SK-N-SH (cell line): ENCODE data around the gene CDC42EP4. TPM values are rescaled to one million over a fixed set of nuclear protein-coding genes. Genes with fewer than 3 reads are reported as not detected.
A peak's percentile ranks its signal among the peaks of the same experiment; 100 is the strongest.

Experiments
- CTCF ChIA-PET: fragments of 300-600, 350-600 bp; formaldehyde crosslinking; extraction: SDS; loops from one replicate; lab custom pipeline; 2021; lab: Yijun Ruan, JAX
- POLR2A ChIA-PET: fragments of 350-600 bp; sonication (Branson Sonifier 250); formaldehyde crosslinking; extraction: SDS; loops from one replicate; lab custom pipeline; 2020; ENCODE audit warnings: antibody characterized with exemption, inconsistent platforms; lab: Yijun Ruan, JAX
- DNase-seq: peaks from one replicate; pipeline ENCODE4 v3.0.0; 2012
- H2AFZ ChIP-seq: fragments of 200-600 bp; sonication (generic); 2 replicates; pipeline ENCODE4 v1.8.1; 2016; ENCODE audit warnings: antibody characterized with exemption, mild to moderate bottlenecking, low read depth
- H3F3A ChIP-seq: fragments of 200-600 bp; sonication (generic); replicated peaks from 2 replicates; pipeline ENCODE3; 2016; ENCODE audit warnings: antibody characterized with exemption, mild to moderate bottlenecking; ENCODE audit not compliant: insufficient read depth
- H3K27ac ChIP-seq, 2 experiments: fragments of 200-500 bp in 1 of 2; fragments of 200-600 bp in 1 of 2; sonication (Bioruptor generic) in 1 of 2; sonication (generic), shearing (Covaris generic) in 1 of 2; 2 replicates each; pipeline versions ENCODE4 v1.5.1 to v1.6.1; 2014 to 2016; ENCODE audit warnings: low read depth in 2 of 2, inconsistent platforms in 1 of 2, low read length in 1 of 2, mild to moderate bottlenecking in 1 of 2, mixed read lengths in 1 of 2
- H3K27me3 ChIP-seq: fragments of 200-600 bp; sonication (generic), shearing (Covaris generic); 2 replicates; pipeline ENCODE4 v1.6.1; 2016; ENCODE audit warnings: mixed run types; ENCODE audit not compliant: insufficient read depth
- H3K36me3 ChIP-seq, 2 experiments: fragments of 200-500 bp in 1 of 2; fragments of 200-600 bp in 1 of 2; sonication (Bioruptor generic) in 1 of 2; sonication (generic) in 1 of 2; replicated peaks in 1 of 2; 2 replicates each; pipeline versions ENCODE3 to v1.5.1; 2014 to 2016; ENCODE audit warnings: low read length in 1 of 2, mild to moderate bottlenecking in 1 of 2; ENCODE audit not compliant: insufficient read depth in 2 of 2, control insufficient read depth in 1 of 2
- H3K4me1 ChIP-seq, 2 experiments: fragments of 200-500 bp in 1 of 2; fragments of 200-600 bp in 1 of 2; sonication (Bioruptor generic) in 1 of 2; sonication (generic), shearing (Covaris generic) in 1 of 2; 2 replicates each; pipeline versions ENCODE4 v1.5.1 to v1.6.1; 2014 to 2016; ENCODE audit warnings: low read depth in 1 of 2, low read length in 1 of 2, mixed run types in 1 of 2; ENCODE audit not compliant: insufficient read depth in 2 of 2, control insufficient read depth in 1 of 2
- H3K4me2 ChIP-seq: fragments of 200-600 bp; sonication (generic), shearing (Covaris generic); 2 replicates; pipeline ENCODE4 v1.6.1; 2017; ENCODE audit warnings: mixed run types
- H3K4me3 ChIP-seq, 2 experiments: fragments of 200-500 bp in 1 of 2; fragments of 200-600 bp in 1 of 2; sonication (Bioruptor generic) in 1 of 2; sonication (generic), shearing (Covaris generic) in 1 of 2; 2 replicates each; pipeline versions ENCODE4 v1.5.1 to v1.8.1; 2014 to 2016; ENCODE audit warnings: low read depth in 2 of 2, inconsistent platforms in 1 of 2, low read length in 1 of 2, mild to moderate bottlenecking in 1 of 2, mixed read lengths in 1 of 2, moderate library complexity in 1 of 2
- H3K79me2 ChIP-seq: fragments of 200-600 bp; sonication (generic); 2 replicates; pipeline ENCODE4 v1.8.1; 2017; ENCODE audit warnings: mild to moderate bottlenecking; ENCODE audit not compliant: insufficient read depth
- H3K9ac ChIP-seq: fragments of 200-600 bp; sonication (generic); 2 replicates; pipeline ENCODE4 v1.6.1; 2017; ENCODE audit warnings: mixed run types
- H3K9me2 ChIP-seq: fragments of 200-600 bp; sonication (generic); 2 replicates; pipeline ENCODE4 v1.6.1; 2017; ENCODE audit warnings: mixed run types
- H3K9me3 ChIP-seq: fragments of 200-600 bp; sonication (generic); 2 replicates; pipeline ENCODE4 v1.6.1; 2017; ENCODE audit warnings: mixed run types, mild to moderate bottlenecking, moderate library complexity
- H4K20me1 ChIP-seq: fragments of 200-600 bp; sonication (generic); 2 replicates; pipeline ENCODE4 v1.6.1; 2017; ENCODE audit warnings: mild to moderate bottlenecking, mixed run types; ENCODE audit not compliant: insufficient read depth
- CHD2 ChIP-seq: fragments of 150-350 bp; IDR thresholded peaks from 2 replicates; pipeline ENCODE4 v1.6.1; 2018; ENCODE audit warnings: low read length; ENCODE audit not compliant: partially characterized antibody
- ELF1 ChIP-seq: IDR thresholded peaks from 2 replicates; pipeline ENCODE4 v1.4.0; 2012
- EP300 ChIP-seq, 2 experiments: IDR thresholded peaks; 2 replicates each; pipeline versions ENCODE4 v1.4.0 to v1.6.1; 2012; ENCODE audit warnings: borderline replicate concordance in 1 of 2, low read depth in 1 of 2, low read length in 1 of 2
- EZH2phosphoT487 ChIP-seq: fragments of 200-600 bp; sonication (generic); IDR thresholded peaks from 2 replicates; pipeline ENCODE4 v1.6.1; 2017; ENCODE audit warnings: low read depth, mixed run types, mild to moderate bottlenecking, antibody characterized with exemption, moderate library complexity, borderline replicate concordance
- FOSL2 ChIP-seq: IDR thresholded peaks from 2 replicates; pipeline ENCODE4 v1.4.0; 2012; ENCODE audit warnings: low read depth, mild to moderate bottlenecking, moderate library complexity, borderline replicate concordance
- FOXJ3 ChIP-seq: sonication (generic); formaldehyde crosslinking; IDR thresholded peaks from 2 replicates; pipeline ENCODE4 v1.5.1; 2020; ENCODE audit warnings: mild to moderate bottlenecking, missing genetic modification reagents
- JUND ChIP-seq: IDR thresholded peaks from 2 replicates; pipeline ENCODE4 v1.4.0; 2012
- MEF2A ChIP-seq: IDR thresholded peaks from 2 replicates; pipeline ENCODE4 v1.4.0; 2012; ENCODE audit warnings: low read depth, borderline replicate concordance
- MXI1 ChIP-seq: IDR thresholded peaks from 2 replicates; pipeline ENCODE4 v1.6.1; 2012; ENCODE audit warnings: mild to moderate bottlenecking, low read depth, low read length, improper control_type of control experiment
- NFIC ChIP-seq: IDR thresholded peaks from 2 replicates; pipeline ENCODE4 v1.4.0; 2012; ENCODE audit warnings: borderline replicate concordance
- NRF1 ChIP-seq: IDR thresholded peaks from 2 replicates; pipeline ENCODE4 v1.6.1; 2012; ENCODE audit warnings: low read depth, mild to moderate bottlenecking, low read length
- POLR2AphosphoS5 ChIP-seq: IDR thresholded peaks from 2 replicates; pipeline ENCODE4 v1.6.1; 2012; ENCODE audit warnings: low read depth, low read length
- RAD21 ChIP-seq: IDR thresholded peaks from 2 replicates; pipeline ENCODE4 v1.6.1; 2012; ENCODE audit warnings: mild to moderate bottlenecking, low read length
- RCOR1 ChIP-seq: fragments of 150-350 bp; IDR thresholded peaks from 2 replicates; pipeline ENCODE4 v1.6.1; 2017; ENCODE audit warnings: antibody characterized with exemption, low read length
- RFX5 ChIP-seq: IDR thresholded peaks from 2 replicates; pipeline ENCODE4 v1.6.1; 2012; ENCODE audit warnings: mild to moderate bottlenecking, improper control_type of control experiment, low read length
- RXRA ChIP-seq: IDR thresholded peaks from 2 replicates; pipeline ENCODE4 v1.4.0; 2012; ENCODE audit warnings: low read depth, mild to moderate bottlenecking, borderline replicate concordance
- SIN3A ChIP-seq: IDR thresholded peaks from 2 replicates; pipeline ENCODE4 v1.6.1; 2012; ENCODE audit warnings: low read depth, mild to moderate bottlenecking, low read length, moderate library complexity, borderline replicate concordance
- SMC3 ChIP-seq: IDR thresholded peaks from 2 replicates; pipeline ENCODE4 v1.6.1; 2012; ENCODE audit warnings: low read depth, low read length, improper control_type of control experiment
- TCF12 ChIP-seq: IDR thresholded peaks from 2 replicates; pipeline ENCODE4 v1.4.0; 2012
- YY1 ChIP-seq: IDR thresholded peaks from 2 replicates; pipeline ENCODE4 v1.4.0; 2012; ENCODE audit warnings: low read depth, mild to moderate bottlenecking
- WGBS: methylation state at CpG from one replicate; pipeline ENCODE4 v1.1.6; 2017; ENCODE audit warnings: low lambda C conversion rate; 5-methylcytosine and 5-hydroxymethylcytosine counted together
- polyA plus RNA-seq, 3 experiments: library from polyadenylated mRNA; depleted of rRNA; stranded (reverse); fragments of >200 nt; gene quantifications; 2 replicates each; pipeline ENCODE4 v1.2.3, GENCODE V29; 2012
- TF ChIP-seq, protein P1 (sequence below): IDR thresholded peaks from 2 replicates; pipeline ENCODE4 v1.6.1; 2012; ENCODE audit warnings: mild to moderate bottlenecking, low read depth, low read length, moderate library complexity
- TF ChIP-seq, protein P2 (sequence below): fragments of 150-350 bp; IDR thresholded peaks from 2 replicates; pipeline ENCODE4 v1.6.1; 2017; ENCODE audit warnings: antibody characterized with exemption, low read length, low read depth, borderline replicate concordance
- TF ChIP-seq, protein P3 (sequence below): IDR thresholded peaks from 2 replicates; pipeline ENCODE4 v1.4.0; 2012; ENCODE audit warnings: low read depth
- TF ChIP-seq, protein P4 (sequence below): IDR thresholded peaks from 2 replicates; pipeline ENCODE4; 2012
- TF ChIP-seq, protein P5 (sequence below): fragments of 200-600 bp; sonication (generic); IDR thresholded peaks from 2 replicates; pipeline ENCODE4 v1.6.1; 2017; ENCODE audit warnings: antibody characterized with exemption, mild to moderate bottlenecking, moderate library complexity

Gene CDC42EP4
- polyA plus RNA-seq, 1 of the 3 experiments (the other 2 are of a cell fraction): 28.3 TPM

DNA sequence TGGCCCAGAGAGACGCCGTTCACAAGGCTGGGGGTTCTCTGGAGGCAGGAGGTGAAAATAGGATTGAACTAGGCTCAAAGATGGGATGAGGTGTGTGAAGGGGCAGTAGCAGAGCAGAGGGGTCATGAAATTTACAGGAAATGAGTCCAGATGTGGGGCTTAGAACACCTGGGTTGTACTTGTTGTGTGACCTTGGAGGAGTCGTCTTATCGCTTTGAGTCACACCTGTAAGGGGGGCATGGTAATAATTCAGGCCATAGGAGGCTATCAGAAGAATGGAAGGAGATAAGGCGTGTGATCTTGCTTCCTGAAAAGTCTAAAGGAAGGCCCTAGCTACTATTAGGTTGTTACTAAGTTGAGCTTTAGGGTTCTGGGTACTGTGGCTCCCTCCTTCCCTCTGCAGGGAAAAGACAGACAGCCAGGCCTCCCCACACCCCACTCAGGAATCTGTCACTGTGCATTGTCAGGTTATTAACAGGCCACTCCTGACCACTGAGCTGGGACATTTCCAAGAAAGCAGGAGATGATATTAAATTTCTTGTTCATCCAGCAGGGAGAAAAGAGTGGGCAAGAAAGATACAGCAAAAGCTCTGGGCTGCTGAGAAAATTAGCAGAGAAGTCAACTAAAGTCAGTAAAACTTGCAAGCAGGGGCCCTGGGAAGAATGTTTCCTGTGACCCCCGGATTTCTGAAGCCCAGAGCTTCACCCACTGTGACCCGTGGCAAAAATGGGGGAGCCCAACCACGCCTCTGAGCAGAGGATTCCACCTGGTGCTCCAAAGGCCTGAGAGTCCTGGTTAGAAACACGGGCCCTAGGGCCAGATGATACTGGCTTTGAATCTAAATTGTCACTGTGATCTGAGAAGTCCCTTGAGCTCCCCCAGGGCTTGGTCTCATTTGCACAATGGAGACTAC, 6.0 kb upstream of the CDC42EP4 start:
- 78% methylated on average over 9 of the region's 9 CpGs for WGBS
- H3K27ac ChIP-seq: peak overlapping the region in 1 of 2 experiments; percentile 48; a peak in 2 of 4 replicates
- no peaks in the 10 kb centered on the region for H3K27me3 ChIP-seq
- H3K4me1 ChIP-seq: peaks cover 0 to 34% of the 10 kb centered on the region in 2 experiments; a peak in 1 of 4 replicates
- H3K79me2 ChIP-seq: no peaks in the 10 kb centered on the region
- ChIA-PET POLR2A (interaction anchor here (1.3 to 1.8 kb wide), 3 partner anchors 25 to 39 kb away, joined by 3 to 6 read pairs (median 4); no protein-coding TSS in a partner anchor), CTCF (interaction anchor here (0.8 to 3.6 kb wide), 9 partner anchors 7 to 592 kb away, joined by 3 to 29 read pairs (median 4); no protein-coding TSS in a partner anchor)
- no peak overlapping the region for H3K4me3 ChIP-seq
- DNase-seq: no peak
- H3K36me3 ChIP-seq: no peaks in the 10 kb centered on the region
- no peaks in the 10 kb centered on the region for H3K9me3 ChIP-seq
- peaks cover 5% of the 10 kb centered on the region for H3F3A ChIP-seq
- H3K4me2 ChIP-seq: no peak overlapping the region
- no peak overlapping the region for H2AFZ ChIP-seq
- H4K20me1 ChIP-seq: no peaks in the 10 kb centered on the region
- H3K9me2 ChIP-seq: no peaks in the 10 kb centered on the region
- no peak overlapping the region for H3K9ac ChIP-seq
- TF ChIP-seq EZH2phosphoT487 (no peak), SIN3A (no peak), MXI1 (no peak), CHD2 (no peak), FOSL2 (no peak), RAD21 (no peak), RCOR1 (no peak), RXRA (no peak), POLR2AphosphoS5 (peak; percentile 44; the same call in 1 of the 2 replicates), YY1 (no peak), MEF2A (no peak), EP300 (IDR thresholded peaks at IDR 0.05; ENCODE audit: borderline replicate concordance in 1 of 2, low read depth in 1 of 2, low read length in 1 of 2) (peak in 1 of 2 experiments; percentile 40; a peak in 1 of 4 replicates), NFIC (peak; percentile 35; the same call in 1 of the 2 replicates), SMC3 (no peak), FOXJ3 (CRISPR knock-in tag) (no peak), RFX5 (no peak), JUND (no peak), NRF1 (no peak), ELF1 (no peak), TCF12 (peak; percentile 82)
- TF ChIP-seq, protein P1, sequence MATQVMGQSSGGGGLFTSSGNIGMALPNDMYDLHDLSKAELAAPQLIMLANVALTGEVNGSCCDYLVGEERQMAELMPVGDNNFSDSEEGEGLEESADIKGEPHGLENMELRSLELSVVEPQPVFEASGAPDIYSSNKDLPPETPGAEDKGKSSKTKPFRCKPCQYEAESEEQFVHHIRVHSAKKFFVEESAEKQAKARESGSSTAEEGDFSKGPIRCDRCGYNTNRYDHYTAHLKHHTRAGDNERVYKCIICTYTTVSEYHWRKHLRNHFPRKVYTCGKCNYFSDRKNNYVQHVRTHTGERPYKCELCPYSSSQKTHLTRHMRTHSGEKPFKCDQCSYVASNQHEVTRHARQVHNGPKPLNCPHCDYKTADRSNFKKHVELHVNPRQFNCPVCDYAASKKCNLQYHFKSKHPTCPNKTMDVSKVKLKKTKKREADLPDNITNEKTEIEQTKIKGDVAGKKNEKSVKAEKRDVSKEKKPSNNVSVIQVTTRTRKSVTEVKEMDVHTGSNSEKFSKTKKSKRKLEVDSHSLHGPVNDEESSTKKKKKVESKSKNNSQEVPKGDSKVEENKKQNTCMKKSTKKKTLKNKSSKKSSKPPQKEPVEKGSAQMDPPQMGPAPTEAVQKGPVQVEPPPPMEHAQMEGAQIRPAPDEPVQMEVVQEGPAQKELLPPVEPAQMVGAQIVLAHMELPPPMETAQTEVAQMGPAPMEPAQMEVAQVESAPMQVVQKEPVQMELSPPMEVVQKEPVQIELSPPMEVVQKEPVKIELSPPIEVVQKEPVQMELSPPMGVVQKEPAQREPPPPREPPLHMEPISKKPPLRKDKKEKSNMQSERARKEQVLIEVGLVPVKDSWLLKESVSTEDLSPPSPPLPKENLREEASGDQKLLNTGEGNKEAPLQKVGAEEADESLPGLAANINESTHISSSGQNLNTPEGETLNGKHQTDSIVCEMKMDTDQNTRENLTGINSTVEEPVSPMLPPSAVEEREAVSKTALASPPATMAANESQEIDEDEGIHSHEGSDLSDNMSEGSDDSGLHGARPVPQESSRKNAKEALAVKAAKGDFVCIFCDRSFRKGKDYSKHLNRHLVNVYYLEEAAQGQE: no peak
- TF ChIP-seq, protein P2, sequence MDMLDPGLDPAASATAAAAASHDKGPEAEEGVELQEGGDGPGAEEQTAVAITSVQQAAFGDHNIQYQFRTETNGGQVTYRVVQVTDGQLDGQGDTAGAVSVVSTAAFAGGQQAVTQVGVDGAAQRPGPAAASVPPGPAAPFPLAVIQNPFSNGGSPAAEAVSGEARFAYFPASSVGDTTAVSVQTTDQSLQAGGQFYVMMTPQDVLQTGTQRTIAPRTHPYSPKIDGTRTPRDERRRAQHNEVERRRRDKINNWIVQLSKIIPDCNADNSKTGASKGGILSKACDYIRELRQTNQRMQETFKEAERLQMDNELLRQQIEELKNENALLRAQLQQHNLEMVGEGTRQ: no peak
- TF ChIP-seq, protein P3, sequence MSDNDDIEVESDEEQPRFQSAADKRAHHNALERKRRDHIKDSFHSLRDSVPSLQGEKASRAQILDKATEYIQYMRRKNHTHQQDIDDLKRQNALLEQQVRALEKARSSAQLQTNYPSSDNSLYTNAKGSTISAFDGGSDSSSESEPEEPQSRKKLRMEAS: no peak
- TF ChIP-seq, protein P4, sequence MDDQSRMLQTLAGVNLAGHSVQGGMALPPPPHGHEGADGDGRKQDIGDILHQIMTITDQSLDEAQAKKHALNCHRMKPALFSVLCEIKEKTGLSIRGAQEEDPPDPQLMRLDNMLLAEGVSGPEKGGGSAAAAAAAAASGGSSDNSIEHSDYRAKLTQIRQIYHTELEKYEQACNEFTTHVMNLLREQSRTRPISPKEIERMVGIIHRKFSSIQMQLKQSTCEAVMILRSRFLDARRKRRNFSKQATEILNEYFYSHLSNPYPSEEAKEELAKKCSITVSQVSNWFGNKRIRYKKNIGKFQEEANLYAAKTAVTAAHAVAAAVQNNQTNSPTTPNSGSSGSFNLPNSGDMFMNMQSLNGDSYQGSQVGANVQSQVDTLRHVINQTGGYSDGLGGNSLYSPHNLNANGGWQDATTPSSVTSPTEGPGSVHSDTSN: peak; percentile 64
- TF ChIP-seq, protein P5, sequence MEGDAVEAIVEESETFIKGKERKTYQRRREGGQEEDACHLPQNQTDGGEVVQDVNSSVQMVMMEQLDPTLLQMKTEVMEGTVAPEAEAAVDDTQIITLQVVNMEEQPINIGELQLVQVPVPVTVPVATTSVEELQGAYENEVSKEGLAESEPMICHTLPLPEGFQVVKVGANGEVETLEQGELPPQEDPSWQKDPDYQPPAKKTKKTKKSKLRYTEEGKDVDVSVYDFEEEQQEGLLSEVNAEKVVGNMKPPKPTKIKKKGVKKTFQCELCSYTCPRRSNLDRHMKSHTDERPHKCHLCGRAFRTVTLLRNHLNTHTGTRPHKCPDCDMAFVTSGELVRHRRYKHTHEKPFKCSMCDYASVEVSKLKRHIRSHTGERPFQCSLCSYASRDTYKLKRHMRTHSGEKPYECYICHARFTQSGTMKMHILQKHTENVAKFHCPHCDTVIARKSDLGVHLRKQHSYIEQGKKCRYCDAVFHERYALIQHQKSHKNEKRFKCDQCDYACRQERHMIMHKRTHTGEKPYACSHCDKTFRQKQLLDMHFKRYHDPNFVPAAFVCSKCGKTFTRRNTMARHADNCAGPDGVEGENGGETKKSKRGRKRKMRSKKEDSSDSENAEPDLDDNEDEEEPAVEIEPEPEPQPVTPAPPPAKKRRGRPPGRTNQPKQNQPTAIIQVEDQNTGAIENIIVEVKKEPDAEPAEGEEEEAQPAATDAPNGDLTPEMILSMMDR: no peak
